Activated CD4-positive, alpha-beta T cell treated with anti-CD3 and anti-CD28 coated beads, Interleukin-2, amount 10 ng/mL, durations not matched to agents 24 days and 14 days (primary cell): Measurements from ENCODE around the gene TRDMT1. TPM values are rescaled to one million over a fixed set of nuclear protein-coding genes. Genes with fewer than 3 reads are reported as not detected.

Experiments
- DNase-seq: peaks from one replicate; pipeline ENCODE4 v3.0.0; 2022
- H3K27ac Mint-ChIP-seq: one replicate; pipeline ENCODE4 v1.8.0; 2022; ENCODE audit warnings: mild to moderate bottlenecking, mixed read lengths
- H3K27me3 Mint-ChIP-seq: one replicate; pipeline ENCODE4 v1.8.0; 2022; ENCODE audit warnings: mixed read lengths
- H3K36me3 Mint-ChIP-seq: one replicate; pipeline ENCODE4 v1.8.0; 2022; ENCODE audit warnings: low read depth, mild to moderate bottlenecking, mixed read lengths
- H3K4me1 Mint-ChIP-seq: one replicate; pipeline ENCODE4 v1.8.0; 2021; ENCODE audit warnings: mixed read lengths
- H3K4me3 Mint-ChIP-seq: one replicate; pipeline ENCODE4 v1.8.0; 2022; ENCODE audit warnings: mild to moderate bottlenecking, moderate library complexity, mixed read lengths
- H3K9me3 Mint-ChIP-seq: one replicate; pipeline ENCODE4 v1.8.0; 2021; ENCODE audit warnings: mixed read lengths
- intact Hi-C: fragments of 100-400 bp; cut with micrococcal nuclease; formaldehyde crosslinking; loops from one replicate; pipeline ENCODE4 v1.15.1; 2023
- total RNA-seq: library from RNA; stranded (reverse); gene quantifications from 2 replicates; pipeline ENCODE4 v1.2.3, GENCODE V29; 2022

The TRDMT1 gene
- total RNA-seq, 1 donor from 2014 or later: 3.9 TPM

DNA sequence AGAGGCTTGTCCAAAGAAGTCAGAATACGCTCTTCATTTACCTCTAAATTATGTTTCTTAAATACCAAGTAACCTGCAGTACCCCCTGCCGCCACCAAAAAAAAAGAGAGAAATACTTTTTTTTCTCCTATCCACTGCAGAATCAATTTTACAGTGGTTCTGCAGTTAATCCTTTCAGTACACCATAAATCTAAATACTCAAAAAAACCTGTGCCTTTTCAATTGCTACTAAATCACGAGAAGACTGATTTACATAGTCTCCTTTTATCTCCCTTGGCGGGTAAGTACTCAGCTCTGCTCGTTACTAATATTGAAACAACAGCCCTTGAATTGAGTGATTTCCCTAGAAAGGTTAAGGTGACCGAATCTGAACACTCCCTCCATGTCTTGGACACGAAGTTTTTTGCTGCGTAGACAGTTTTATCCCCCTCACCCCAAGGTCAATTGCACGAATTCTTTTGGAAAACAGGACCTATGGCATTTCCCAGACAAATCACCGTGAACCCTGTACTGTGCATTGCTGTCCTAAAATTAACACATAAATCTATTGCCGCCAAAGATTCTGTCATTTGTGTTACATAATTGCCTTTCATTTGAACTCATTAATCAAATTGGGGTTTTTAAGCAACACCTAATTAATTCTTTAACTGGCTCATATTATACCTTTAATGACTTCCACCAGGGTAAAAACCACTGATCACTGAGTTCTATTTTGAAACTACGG is 26.1 kb upstream of the TRDMT1 start:
- Mint-ChIP-seq H3K4me3 (peak overlapping the region; percentile 96), H3K36me3 (peaks cover 34% of the 10 kb centered on the region), H3K27me3 (peaks cover 2% of the 10 kb centered on the region), H3K27ac (peak overlapping the region; percentile 95), H3K4me1 (peaks cover 42% of the 10 kb centered on the region), H3K9me3 (no peaks in the 10 kb centered on the region)
- intact Hi-C loops: loop anchor here (1.0 to 5.0 kb wide), 9 partner anchors 11 to 415 kb away; partner anchors contain the start of genes RSU1, STAM and TRDMT1
- DNase-seq: peak; percentile 83

DNA sequence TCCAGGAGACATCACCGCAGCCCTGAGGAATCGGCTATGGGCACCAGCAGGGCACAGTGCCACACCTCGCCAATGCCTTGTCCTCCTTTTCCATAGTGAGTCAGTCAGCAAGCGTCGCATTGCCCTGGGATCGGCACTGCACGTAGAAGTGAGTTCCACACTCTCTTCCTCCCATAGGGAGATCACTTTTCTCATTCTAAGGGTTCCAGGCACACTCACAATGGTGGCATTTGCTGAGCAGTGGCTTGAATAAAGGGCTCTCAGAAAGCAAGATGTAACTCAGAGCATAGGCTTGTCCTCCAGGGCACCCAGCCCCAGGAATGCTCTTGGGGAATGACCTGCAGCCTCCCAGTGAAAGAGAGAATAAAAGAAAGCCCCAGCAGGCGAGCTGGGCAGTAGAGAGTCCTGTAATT is 25.4 kb upstream of the TRDMT1 start:
- Mint-ChIP-seq H3K4me1 (peaks cover 36% of the 10 kb centered on the region), H3K36me3 (peaks cover 28% of the 10 kb centered on the region), H3K27ac (peak overlapping the region; percentile 95), H3K4me3 (peak overlapping the region; percentile 96), H3K9me3 (no peaks in the 10 kb centered on the region), H3K27me3 (peaks cover 2% of the 10 kb centered on the region)
- intact Hi-C loops: loop anchor here (1.0 to 5.0 kb wide), 5 partner anchors 11 to 415 kb away; partner anchors contain the start of genes STAM and TRDMT1
- no peak for DNase-seq

DNA sequence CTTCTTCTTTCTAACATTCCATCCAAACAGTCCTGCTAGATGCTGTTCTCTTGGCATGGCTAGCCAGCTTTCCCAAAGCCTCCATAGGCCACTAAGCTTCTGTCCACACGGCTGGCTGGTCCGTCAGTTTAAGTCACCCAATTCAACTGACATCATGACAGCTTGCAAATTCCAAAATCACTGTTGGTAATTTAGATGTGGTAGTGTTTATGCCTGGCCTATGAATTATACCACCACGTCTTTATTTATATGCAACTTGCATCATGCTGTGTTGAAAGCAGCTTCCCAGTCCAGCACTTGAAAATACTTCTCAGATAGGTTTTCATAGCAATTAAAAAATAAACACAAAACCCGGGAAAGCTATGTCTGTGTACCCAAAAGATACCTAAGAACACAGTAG is 24.3 kb upstream of the TRDMT1 start:
- H3K27me3 Mint-ChIP-seq: peaks cover 2% of the 10 kb centered on the region
- no peak overlapping the region for H3K4me3 Mint-ChIP-seq
- H3K27ac Mint-ChIP-seq: no peak overlapping the region
- intact Hi-C loops: loop anchor here (5.0 kb wide), 1 partner anchor 416 kb away; the partner anchor contains the start of gene STAM
- H3K36me3 Mint-ChIP-seq: peaks cover 18% of the 10 kb centered on the region
- no peak for DNase-seq
- H3K4me1 Mint-ChIP-seq: peaks cover 32% of the 10 kb centered on the region
- H3K9me3 Mint-ChIP-seq: no peaks in the 10 kb centered on the region

DNA sequence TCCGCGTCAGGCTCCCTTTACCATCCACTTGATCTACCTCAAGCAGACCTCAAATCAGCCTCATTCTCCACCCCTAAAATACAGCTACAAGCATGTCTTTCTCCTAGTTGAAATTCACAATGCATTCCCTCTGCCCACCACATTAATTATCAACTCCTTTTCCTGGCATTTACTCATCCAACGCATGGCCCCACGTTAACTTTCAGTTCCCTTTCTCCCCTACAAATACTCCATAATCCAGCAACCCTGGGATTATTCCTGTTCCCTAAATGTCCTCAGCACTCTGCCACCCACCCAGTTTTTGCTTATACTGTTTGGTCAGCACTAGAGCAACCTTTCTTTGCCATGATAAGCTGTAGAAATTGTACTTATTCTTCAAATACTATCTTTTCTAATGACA is 20.9 kb upstream of the TRDMT1 start:
- no peak for DNase-seq
- Mint-ChIP-seq H3K4me1 (peaks cover 29% of the 10 kb centered on the region), H3K27ac (no peak overlapping the region), H3K36me3 (peaks cover 23% of the 10 kb centered on the region), H3K27me3 (peaks cover 2% of the 10 kb centered on the region), H3K4me3 (no peak overlapping the region), H3K9me3 (peaks cover 5% of the 10 kb centered on the region)
- intact Hi-C loops: no loop called here

DNA sequence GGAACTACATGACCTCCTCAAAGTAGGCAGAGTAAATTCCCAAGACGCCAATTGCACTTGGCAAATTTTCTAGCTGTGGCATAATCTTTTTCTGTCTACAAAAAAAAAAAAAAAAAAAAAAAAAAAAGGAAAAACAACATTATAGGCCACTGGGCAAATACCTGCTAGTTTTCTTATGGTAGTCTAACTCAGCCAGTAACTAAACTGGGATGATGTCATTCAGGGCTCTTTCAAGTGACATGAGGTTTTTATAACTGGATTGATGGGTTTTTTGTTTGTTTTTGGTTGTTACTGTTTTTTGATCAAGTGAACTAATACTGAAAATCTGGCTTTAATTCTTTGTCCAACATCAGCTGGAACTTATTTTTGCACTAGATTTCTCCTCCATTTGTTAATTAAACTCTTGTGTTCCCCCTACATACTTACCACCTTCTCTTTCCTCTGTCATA is 19.2 kb upstream of the TRDMT1 start:
- no peak overlapping the region for H3K4me3 Mint-ChIP-seq
- peaks cover 5% of the 10 kb centered on the region for H3K9me3 Mint-ChIP-seq
- no peak for DNase-seq
- H3K27ac Mint-ChIP-seq: no peak overlapping the region
- peaks cover 22% of the 10 kb centered on the region for H3K4me1 Mint-ChIP-seq
- H3K36me3 Mint-ChIP-seq: peaks cover 19% of the 10 kb centered on the region
- intact Hi-C loops: no loop called here
- peaks cover 2% of the 10 kb centered on the region for H3K27me3 Mint-ChIP-seq

- Mint-ChIP-seq H3K9me3 (peaks cover 5% of the 10 kb centered on the region), H3K4me3 (no peak overlapping the region), H3K27me3 (peaks cover 2% of the 10 kb centered on the region), H3K36me3 (peaks cover 16% of the 10 kb centered on the region), H3K4me1 (peaks cover 26% of the 10 kb centered on the region), H3K27ac (no peak overlapping the region)
- no peak for DNase-seq
- intact Hi-C loops: no loop called here
Observed at GRCh38 chr10:17219024-17219423, 17.6 kb upstream of the TRDMT1 start.

DNA sequence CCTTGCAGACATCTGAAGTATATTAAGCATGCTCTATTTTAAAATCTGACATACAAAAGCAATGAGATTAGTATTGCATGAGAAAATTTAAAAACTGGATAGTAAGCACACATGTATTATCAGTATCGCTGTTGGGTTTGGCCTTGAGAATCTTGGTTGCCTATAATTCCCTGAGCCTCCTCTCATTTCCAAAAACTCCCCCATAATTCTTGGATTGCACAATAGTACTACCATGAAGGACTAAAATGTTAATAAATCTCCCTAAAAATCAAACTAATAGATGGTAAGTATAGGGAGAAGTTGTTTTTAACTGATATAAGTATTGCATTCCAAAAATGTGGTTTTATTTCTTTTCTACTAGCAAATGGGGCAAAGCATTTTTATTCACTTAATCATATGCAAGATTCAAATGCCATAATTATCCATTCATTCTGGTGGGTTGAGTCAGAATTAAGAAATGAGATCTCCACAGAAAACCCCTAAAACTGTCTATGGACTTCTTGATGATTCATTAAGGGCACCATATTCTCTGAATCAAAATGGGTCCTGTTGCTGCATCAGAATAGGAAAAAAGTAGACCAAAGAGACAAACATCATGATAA is 16.3 kb upstream of the TRDMT1 start:
- intact Hi-C loops: no loop called here
- H3K4me1 Mint-ChIP-seq: peaks cover 30% of the 10 kb centered on the region
- no peak for DNase-seq
- H3K27ac Mint-ChIP-seq: peak overlapping the region; percentile 88
- no peaks in the 10 kb centered on the region for H3K27me3 Mint-ChIP-seq
- peaks cover 15% of the 10 kb centered on the region for H3K36me3 Mint-ChIP-seq
- H3K4me3 Mint-ChIP-seq: no peak overlapping the region
- H3K9me3 Mint-ChIP-seq: peaks cover 5% of the 10 kb centered on the region

DNA sequence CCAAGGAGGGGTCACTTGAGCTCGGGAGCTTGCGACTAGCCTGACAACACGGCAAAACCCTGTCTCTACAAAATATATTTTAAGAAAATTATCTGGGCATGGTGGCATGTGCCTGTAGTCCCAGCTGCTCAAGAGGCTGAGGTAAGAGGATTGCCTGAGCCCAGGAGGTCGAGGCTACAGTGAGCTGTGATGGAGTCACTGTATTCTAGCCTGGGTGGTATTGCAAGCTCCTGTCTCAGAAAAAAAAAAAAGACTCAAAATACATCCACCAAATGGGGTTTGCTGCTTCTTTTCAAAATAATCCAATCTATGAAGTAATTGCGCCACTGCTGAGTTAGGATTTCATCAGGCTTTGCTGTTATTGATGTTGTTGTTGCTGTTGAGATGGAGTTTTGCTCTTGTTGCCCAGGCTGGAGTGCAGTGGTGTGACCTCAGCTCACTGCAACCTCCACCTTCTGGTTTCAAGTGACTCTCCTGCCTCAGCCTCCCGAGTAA is 15.5 kb upstream of the TRDMT1 start:
- peaks cover 5% of the 10 kb centered on the region for H3K9me3 Mint-ChIP-seq
- H3K4me1 Mint-ChIP-seq: peaks cover 32% of the 10 kb centered on the region
- H3K27ac Mint-ChIP-seq: peak overlapping the region; percentile 88
- H3K4me3 Mint-ChIP-seq: no peak overlapping the region
- no peak for DNase-seq
- H3K36me3 Mint-ChIP-seq: peaks cover 19% of the 10 kb centered on the region
- no peaks in the 10 kb centered on the region for H3K27me3 Mint-ChIP-seq
- intact Hi-C loops: loop anchor here (1.0 kb wide), 6 partner anchors 10 to 215 kb away; partner anchors contain the start of gene TRDMT1

- H3K27me3 Mint-ChIP-seq: no peaks in the 10 kb centered on the region
- H3K36me3 Mint-ChIP-seq: peaks cover 19% of the 10 kb centered on the region
- DNase-seq: peak; percentile 86
- intact Hi-C loops: loop anchor here (1.0 kb wide), 6 partner anchors 10 to 214 kb away; partner anchors contain the start of gene TRDMT1
- peak overlapping the region; percentile 88 for H3K27ac Mint-ChIP-seq
- peaks cover 32% of the 10 kb centered on the region for H3K4me1 Mint-ChIP-seq
- H3K4me3 Mint-ChIP-seq: peak overlapping the region; percentile 8
- H3K9me3 Mint-ChIP-seq: peaks cover 5% of the 10 kb centered on the region
Observed at GRCh38 chr10:17216217-17216900, 14.9 kb upstream of the TRDMT1 start.

DNA sequence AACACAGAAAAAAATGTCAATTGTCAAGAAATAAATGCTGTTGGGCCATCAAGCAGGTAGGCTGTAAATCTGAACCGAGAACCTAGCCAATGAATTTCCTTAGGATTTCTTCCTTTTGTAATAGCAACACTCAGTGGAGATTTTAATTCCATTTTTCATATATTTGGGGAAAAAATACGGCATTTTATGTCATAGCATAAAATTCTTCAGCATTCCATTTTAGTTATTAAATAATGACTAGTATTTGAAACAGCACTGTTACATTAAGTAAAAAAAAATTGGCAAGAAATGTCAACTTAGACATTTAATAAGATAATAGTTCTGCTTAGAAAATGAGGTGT is 14.3 kb upstream of the TRDMT1 start:
- no peaks in the 10 kb centered on the region for H3K27me3 Mint-ChIP-seq
- intact Hi-C loops: loop anchor here (1.0 kb wide), 6 partner anchors 9 to 213 kb away; partner anchors contain the start of gene TRDMT1
- peaks cover 5% of the 10 kb centered on the region for H3K9me3 Mint-ChIP-seq
- peaks cover 19% of the 10 kb centered on the region for H3K36me3 Mint-ChIP-seq
- peak overlapping the region; percentile 88 for H3K27ac Mint-ChIP-seq
- peaks cover 28% of the 10 kb centered on the region for H3K4me1 Mint-ChIP-seq
- no peak for DNase-seq
- no peak overlapping the region for H3K4me3 Mint-ChIP-seq

- H3K27ac Mint-ChIP-seq: no peak overlapping the region
- DNase-seq: peak; percentile 53
- H3K4me3 Mint-ChIP-seq: no peak overlapping the region
- intact Hi-C loops: no loop called here
- H3K27me3 Mint-ChIP-seq: no peaks in the 10 kb centered on the region
- H3K4me1 Mint-ChIP-seq: peaks cover 27% of the 10 kb centered on the region
- peaks cover 19% of the 10 kb centered on the region for H3K36me3 Mint-ChIP-seq
- H3K9me3 Mint-ChIP-seq: peaks cover 5% of the 10 kb centered on the region
Observed at GRCh38 chr10:17214971-17215781, 13.7 kb upstream of the TRDMT1 start.

GRCh38 chr10:17214526-17214925 is 13.1 kb upstream of the TRDMT1 start:
- Mint-ChIP-seq H3K9me3 (peaks cover 5% of the 10 kb centered on the region), H3K27me3 (no peaks in the 10 kb centered on the region), H3K36me3 (peaks cover 19% of the 10 kb centered on the region), H3K4me3 (no peak overlapping the region), H3K27ac (no peak overlapping the region), H3K4me1 (peaks cover 27% of the 10 kb centered on the region)
- intact Hi-C loops: no loop called here
- no peak for DNase-seq
